HepG2 (cell line): ENCODE results near the gene NLRC5. TPM values are rescaled to one million over a fixed set of nuclear protein-coding genes. Genes with fewer than 3 reads are reported as not detected.

Source experiments
- HHEX ChIP-seq: IDR thresholded peaks from 2 replicates; pipeline ENCODE4 v1.6.1; 2016; ENCODE audit warnings: control low read depth
- HNF4G ChIP-seq, 2 experiments: sonication (generic) in 1 of 2; formaldehyde crosslinking in 1 of 2; IDR thresholded peaks; 2 replicates each; pipeline versions ENCODE4 v1.4.0 to v1.6.1; 2011 to 2020; ENCODE audit warnings: borderline replicate concordance in 2 of 2, low read depth in 2 of 2, mild to moderate bottlenecking in 2 of 2, low read length in 1 of 2, missing genetic modification reagents in 1 of 2, moderate library complexity in 1 of 2
- REPIN1 ChIP-seq: sonication (generic); formaldehyde crosslinking; IDR thresholded peaks from 2 replicates; pipeline ENCODE4 v1.8.0; 2022; ENCODE audit warnings: missing genetic modification reagents, low read depth, mild to moderate bottlenecking, borderline replicate concordance
- ZGPAT ChIP-seq: IDR thresholded peaks from 2 replicates; pipeline ENCODE4 v1.6.1; 2016; ENCODE audit warnings: mild to moderate bottlenecking
- polyA plus RNA-seq, 8 experiments: library from polyadenylated mRNA; depleted of rRNA in 3 of 8; stranded (reverse) in 7 of 8; unstranded in 1 of 8; fragments of >200 nt; fragmentation: Illumina TruSeq in 4 of 8; extraction: Trizol in 4 of 8; gene quantifications; 2 replicates each; pipeline versions ENCODE4 v1.2.1 to v1.2.3, GENCODE V29; 2011 to 2016; ENCODE audit warnings: low read depth in 4 of 8, missing spikeins in 1 of 8, mixed read lengths in 1 of 8; ENCODE audit not compliant: insufficient read depth in 1 of 8
- total RNA-seq, 5 experiments: library from RNA; depleted of rRNA; stranded (reverse); fragments of >200 nt; fragmentation: Illumina TruSeq; extraction: Trizol; gene quantifications; 2 replicates each; pipeline ENCODE4 v1.2.3, GENCODE V29; 2016; ENCODE audit warnings: low read depth in 1 of 5
- TF ChIP-seq, protein P1 (sequence below): sonication (generic); formaldehyde crosslinking; IDR thresholded peaks from 2 replicates; pipeline ENCODE4 v1.5.1; 2020; ENCODE audit warnings: missing genetic modification reagents, mild to moderate bottlenecking, borderline replicate concordance
- TF ChIP-seq, protein P2 (sequence below): sonication (generic); formaldehyde crosslinking; IDR thresholded peaks from 2 replicates; pipeline ENCODE4 v1.4.0; 2020; ENCODE audit warnings: missing genetic modification reagents

NLRC5 gene
- total and polyA plus RNA-seq, 2 of the 13 experiments (the other 11 are each of a cell fraction or from before 2014, with no cell fraction given), result 6.3 to 12.7 TPM

DNA sequence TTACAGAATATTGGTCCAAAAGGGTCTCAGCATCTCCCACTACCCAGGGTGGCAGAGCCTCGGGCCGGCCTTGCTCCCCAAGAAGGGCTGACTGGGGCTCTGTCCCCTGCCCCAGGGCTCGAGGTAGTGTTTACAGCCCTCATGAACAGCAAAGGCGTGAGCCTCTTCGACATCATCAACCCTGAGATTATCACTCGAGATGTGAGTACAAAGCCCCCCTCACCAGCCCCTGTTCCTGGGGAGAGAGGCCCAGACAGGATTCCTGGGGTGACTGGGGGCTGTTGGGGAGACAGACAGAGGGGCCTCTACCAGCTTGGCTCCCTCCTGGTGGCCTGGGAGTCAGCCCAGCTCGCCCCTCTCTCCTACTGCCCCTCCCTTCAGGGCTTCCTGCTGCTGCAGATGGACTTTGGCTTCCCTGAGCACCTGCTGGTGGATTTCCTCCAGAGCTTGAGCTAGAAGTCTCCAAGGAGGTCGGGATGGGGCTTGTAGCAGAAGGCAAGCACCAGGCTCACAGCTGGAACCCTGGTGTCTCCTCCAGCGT lies 6.1 kb upstream of the NLRC5 start (continued):
- TF ChIP-seq, protein P1, sequence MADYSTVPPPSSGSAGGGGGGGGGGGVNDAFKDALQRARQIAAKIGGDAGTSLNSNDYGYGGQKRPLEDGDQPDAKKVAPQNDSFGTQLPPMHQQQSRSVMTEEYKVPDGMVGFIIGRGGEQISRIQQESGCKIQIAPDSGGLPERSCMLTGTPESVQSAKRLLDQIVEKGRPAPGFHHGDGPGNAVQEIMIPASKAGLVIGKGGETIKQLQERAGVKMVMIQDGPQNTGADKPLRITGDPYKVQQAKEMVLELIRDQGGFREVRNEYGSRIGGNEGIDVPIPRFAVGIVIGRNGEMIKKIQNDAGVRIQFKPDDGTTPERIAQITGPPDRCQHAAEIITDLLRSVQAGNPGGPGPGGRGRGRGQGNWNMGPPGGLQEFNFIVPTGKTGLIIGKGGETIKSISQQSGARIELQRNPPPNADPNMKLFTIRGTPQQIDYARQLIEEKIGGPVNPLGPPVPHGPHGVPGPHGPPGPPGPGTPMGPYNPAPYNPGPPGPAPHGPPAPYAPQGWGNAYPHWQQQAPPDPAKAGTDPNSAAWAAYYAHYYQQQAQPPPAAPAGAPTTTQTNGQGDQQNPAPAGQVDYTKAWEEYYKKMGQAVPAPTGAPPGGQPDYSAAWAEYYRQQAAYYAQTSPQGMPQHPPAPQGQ, result peak; percentile 27; the same call in 1 of the 2 replicates
- TF ChIP-seq HNF4G (IDR thresholded peaks at IDR 0.05; ENCODE audit: borderline replicate concordance, low read depth, low read length), result peak; percentile 65; the same call in 1 of the 2 replicates
- peak; percentile 55; the same call in 1 of the 2 replicates for TF ChIP-seq HNF4G (CRISPR knock-in tag; IDR thresholded peaks at IDR 0.05; ENCODE audit: borderline replicate concordance, low read depth)
- TF ChIP-seq, protein P2, sequence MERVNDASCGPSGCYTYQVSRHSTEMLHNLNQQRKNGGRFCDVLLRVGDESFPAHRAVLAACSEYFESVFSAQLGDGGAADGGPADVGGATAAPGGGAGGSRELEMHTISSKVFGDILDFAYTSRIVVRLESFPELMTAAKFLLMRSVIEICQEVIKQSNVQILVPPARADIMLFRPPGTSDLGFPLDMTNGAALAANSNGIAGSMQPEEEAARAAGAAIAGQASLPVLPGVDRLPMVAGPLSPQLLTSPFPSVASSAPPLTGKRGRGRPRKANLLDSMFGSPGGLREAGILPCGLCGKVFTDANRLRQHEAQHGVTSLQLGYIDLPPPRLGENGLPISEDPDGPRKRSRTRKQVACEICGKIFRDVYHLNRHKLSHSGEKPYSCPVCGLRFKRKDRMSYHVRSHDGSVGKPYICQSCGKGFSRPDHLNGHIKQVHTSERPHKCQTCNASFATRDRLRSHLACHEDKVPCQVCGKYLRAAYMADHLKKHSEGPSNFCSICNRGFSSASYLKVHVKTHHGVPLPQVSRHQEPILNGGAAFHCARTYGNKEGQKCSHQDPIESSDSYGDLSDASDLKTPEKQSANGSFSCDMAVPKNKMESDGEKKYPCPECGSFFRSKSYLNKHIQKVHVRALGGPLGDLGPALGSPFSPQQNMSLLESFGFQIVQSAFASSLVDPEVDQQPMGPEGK (CRISPR knock-in tag), result peak; percentile 63; the same call in 1 of the 2 replicates
- TF ChIP-seq HHEX (CRISPR knock-in tag), result no peak
- TF ChIP-seq ZGPAT, result peak; percentile 29; the same call in 1 of the 2 replicates
- TF ChIP-seq REPIN1 (CRISPR knock-in tag), result no peak
